ENCODE measurements around the gene PLLP. TPM values are rescaled to one million over a fixed set of nuclear protein-coding genes. Genes with fewer than 3 reads are reported as not detected.

Gene PLLP
- 10 to 100 TPM; 19.4 to 24.4 (median 21.1) TPM for polyA plus RNA-seq (ENCODE audit: insufficient read length in 4 of 4)

- no peak for DNase-seq (ENCODE audit: low read depth in 4 of 4, low spot score in 3 of 4)
Measured at GRCh38 chr16:57284209-57284951, at the start of gene PLLP. Gene PLLP (minus strand): TSS chr16:57284672. CDS start chr16:57284540, 132 bp downstream.

GRCh38 chr16:57333402-57333801 is 48.9 kb upstream of the PLLP start:
- no peak for DNase-seq (ENCODE audit: low read depth in 4 of 4, low spot score in 3 of 4)

- DNase-seq (ENCODE audit: low read depth in 4 of 4, low spot score in 3 of 4) = no peak
Measured at GRCh38 chr16:57331355-57331754, 46.9 kb upstream of the PLLP start.

GRCh38 chr16:57329718-57330327 is 45.4 kb upstream of the PLLP start:
- no peak for DNase-seq (ENCODE audit: low read depth in 4 of 4, low spot score in 3 of 4)

DNA sequence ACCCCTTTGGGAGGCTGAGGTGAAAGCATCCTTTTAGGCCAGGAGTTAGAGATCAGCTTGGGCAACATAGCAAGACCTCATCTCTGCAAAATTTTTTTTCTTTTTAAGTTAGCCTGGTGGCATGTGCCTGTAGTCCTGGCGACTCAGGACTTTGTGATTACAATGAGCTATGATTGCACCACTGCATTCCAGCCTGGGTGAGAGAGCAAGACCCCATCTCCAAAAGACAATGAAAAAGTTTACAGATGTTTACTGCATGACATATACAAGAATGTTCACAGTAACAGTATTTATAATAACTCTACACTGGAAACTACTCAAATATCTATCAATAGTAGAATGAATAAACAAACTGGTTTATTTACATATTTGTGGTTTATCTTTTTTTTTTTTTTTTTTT is 41.0 kb upstream of the PLLP start:
- DNase-seq (ENCODE audit: low read depth in 4 of 4, low spot score in 3 of 4) = no peak

DNA sequence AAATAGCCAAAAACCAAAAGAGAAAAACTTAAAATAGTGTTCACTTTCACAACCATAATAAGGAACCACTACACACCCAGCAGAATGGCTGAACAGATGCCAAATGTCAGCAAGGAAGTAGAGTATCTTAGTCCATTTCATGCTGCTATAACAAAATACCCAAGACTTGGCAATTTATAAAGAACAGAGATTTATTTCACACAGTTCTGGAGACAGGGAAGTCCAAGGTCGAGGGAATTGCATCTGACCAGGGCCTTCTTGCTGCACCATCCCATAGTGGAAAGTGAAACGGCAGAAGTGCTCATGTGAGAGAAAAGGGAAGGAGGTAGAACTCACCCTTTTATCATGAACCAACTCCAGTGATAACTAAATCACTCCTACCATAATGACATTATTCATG is 40.3 kb upstream of the PLLP start:
- no peak for DNase-seq (ENCODE audit: low read depth in 4 of 4, low spot score in 3 of 4)

GRCh38 chr16:57319646-57320045 is 35.2 kb upstream of the PLLP start:
- DNase-seq (ENCODE audit: low read depth in 4 of 4, low spot score in 3 of 4) = no peak

GRCh38 chr16:57318240-57318970 is 33.9 kb upstream of the PLLP start:
- no peak for DNase-seq (ENCODE audit: low read depth in 4 of 4, low spot score in 3 of 4)

- no peak for DNase-seq (ENCODE audit: low read depth in 4 of 4, low spot score in 3 of 4)
Measured at GRCh38 chr16:57316390-57317017, 32.0 kb upstream of the PLLP start.

GRCh38 chr16:57315416-57315815 is 30.9 kb upstream of the PLLP start:
- DNase-seq (ENCODE audit: low read depth in 4 of 4, low spot score in 3 of 4) = no peak

GRCh38 chr16:57314161-57314785 is 29.8 kb upstream of the PLLP start:
- no peak for DNase-seq (ENCODE audit: low read depth in 4 of 4, low spot score in 3 of 4)

DNA sequence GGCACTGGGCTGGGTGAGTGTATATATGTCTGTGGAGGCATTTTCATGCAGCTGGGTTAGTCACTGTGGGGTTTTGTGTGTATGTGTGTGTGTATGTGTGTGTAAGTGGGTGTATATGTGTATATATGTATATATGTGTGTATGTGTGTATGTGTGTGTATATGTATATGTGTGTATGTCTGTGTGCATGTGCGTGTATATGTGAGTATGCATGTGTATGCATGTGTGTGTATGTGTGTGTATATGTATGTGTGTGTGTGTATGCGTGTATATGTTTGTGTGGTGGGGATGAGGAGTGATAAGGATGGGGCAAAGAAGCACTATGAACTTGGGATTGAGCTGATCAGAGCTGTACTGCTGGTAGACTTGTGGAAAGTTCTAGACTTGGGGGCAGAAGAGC is 29.0 kb upstream of the PLLP start:
- no peak for DNase-seq (ENCODE audit: low read depth in 4 of 4, low spot score in 3 of 4)

DNA sequence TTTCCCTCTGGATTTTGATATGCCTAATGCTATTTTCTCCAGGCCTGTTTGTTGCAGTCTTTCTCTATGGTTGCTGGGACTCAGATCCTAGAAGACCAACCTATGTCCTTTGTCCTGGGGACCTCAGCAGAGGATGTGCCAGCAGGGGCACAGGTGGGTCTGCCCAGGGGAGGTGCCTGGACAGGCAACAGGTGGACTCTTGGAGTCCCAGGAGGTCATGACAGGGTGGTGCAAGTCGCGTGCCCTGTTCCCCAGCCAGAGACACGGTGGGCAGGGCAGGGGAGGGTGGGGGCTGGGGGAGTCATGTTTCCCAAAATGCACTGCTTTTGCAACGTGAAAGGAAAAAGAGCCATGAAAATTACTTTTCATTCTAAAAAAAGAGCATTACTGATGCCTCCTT is 26.3 kb upstream of the PLLP start:
- DNase-seq (ENCODE audit: low read depth in 4 of 4, low spot score in 3 of 4) = no peak

DNA sequence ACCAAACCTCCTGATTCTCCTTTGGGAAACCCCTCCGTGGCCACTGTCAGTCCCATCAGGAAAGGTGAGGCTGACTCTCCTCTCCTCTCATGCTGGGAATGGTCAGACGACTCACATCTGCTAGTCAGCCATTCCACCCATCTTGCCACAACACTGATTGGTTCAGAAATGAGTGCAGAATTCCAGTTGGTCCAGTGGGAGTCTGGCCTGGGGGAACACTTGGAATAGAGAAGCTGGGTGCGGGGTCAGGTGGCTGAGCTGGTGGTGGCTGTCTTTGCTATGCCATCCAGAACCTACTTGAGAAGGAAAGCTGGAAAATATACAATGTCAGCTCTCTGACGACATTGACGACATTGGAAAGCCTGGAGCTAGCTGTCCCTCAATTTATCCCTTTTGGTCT is 23.6 kb upstream of the PLLP start:
- DNase-seq (ENCODE audit: low read depth in 4 of 4, low spot score in 3 of 4) = no peak

DNA sequence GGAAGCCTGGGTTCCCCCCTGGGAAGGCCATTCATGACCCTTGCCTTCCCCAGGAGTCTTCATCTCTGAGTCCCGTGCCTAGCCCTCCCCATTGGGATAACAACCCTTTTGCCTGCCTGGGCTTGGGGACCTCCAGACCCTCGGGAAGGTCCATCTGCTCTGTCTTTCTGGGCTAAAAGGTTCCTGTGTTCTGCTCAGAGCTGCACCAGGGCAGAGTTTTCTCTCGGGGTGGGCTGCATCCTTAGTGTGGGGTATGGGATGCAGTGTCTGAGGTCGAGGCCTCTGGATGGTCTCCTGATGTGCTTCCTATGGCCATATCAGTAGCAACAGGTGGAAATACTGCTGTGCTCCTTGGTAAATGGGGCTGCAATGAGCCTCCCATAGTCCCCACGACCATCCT is 22.9 kb upstream of the PLLP start:
- no peak for DNase-seq (ENCODE audit: low read depth in 4 of 4, low spot score in 3 of 4)

GRCh38 chr16:57306676-57307341 is 22.3 kb upstream of the PLLP start:
- no peak for DNase-seq (ENCODE audit: low read depth in 4 of 4, low spot score in 3 of 4)

DNA sequence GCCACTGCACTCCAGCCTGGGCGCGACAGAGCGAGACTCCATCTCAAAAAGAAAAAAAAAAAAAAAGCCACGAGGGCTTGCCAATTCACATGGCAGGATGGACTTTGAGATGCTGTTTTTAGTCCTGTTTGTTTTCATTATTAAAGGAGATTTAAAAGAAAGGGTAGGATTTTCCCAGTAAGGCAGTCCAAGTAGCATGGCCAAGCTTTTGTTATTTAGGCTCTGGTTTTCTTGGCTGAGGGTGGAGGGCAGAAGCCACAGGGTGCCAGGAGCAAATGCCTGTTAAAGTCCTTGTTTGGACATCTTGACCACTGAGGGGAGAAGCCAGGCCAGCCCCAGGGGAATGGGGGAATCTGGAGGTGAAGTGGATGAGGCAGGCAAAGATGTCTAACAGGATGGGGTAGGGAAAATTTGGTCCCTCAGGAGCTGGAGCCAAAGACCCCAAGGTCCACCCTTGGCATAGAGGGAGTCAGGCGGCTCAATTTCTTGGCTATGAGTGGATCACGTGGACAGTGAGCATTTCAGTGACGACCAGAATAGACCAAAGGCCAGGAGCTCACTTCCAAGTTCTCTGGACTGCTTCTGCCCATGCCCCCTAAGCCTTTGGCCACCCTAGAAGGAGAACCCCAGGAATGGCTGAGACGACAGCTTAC is 20.8 kb upstream of the PLLP start:
- no peak for DNase-seq (ENCODE audit: low read depth in 4 of 4, low spot score in 3 of 4)

DNA sequence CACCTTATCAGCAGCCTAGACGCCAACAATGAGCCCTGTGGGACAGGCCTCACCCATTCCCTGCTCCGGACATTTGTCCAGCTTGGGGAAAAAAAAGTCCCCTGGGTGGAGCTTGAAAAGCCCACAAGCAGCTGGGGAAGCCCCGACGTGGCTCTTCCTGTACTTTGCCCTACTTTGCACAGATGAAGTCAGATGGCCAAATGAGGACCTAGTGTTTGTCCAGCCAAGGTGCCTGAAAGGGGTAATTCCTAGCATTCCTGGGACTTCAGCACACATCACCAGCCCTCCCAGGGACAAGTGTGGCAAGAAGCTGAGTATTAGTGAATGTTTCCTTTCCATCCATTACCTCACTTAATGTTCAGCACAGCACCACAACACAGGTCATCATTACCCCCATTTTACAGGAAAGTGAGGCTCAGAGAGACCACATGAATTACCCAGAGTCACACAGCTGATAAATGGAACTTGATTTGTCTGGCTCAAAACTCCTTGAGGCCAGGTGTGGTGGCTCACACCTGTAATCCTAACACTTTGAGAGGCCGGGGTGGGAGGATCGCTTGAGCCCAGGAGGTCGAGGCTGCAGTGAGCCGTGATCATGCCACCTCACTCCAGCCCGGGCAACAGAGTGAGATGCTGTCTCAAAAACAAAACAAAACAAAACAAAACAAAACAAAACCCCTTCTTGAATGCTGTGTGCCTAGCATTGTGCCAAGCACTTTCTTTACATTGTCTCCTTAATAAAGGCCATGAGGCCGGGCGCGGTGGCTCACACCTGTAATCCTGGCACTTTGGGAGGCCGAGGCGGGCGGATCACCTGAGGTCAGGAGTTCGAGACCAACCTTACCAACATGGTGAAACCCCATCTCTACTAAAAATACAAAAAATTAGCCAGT is 19.9 kb upstream of the PLLP start:
- DNase-seq (ENCODE audit: low read depth in 4 of 4, low spot score in 3 of 4) = no peak

GRCh38 chr16:57303910-57304168 is 19.4 kb upstream of the PLLP start:
- no peak for DNase-seq (ENCODE audit: low read depth in 4 of 4, low spot score in 3 of 4)
